EH (cell line): ENCODE data around the gene ECHDC3.

Source experiments
- DNase-seq: peaks from one replicate; pipeline ENCODE4 v3.0.0-alpha.2; 2015; ENCODE audit warnings: low read depth

Gene ECHDC3

DNA sequence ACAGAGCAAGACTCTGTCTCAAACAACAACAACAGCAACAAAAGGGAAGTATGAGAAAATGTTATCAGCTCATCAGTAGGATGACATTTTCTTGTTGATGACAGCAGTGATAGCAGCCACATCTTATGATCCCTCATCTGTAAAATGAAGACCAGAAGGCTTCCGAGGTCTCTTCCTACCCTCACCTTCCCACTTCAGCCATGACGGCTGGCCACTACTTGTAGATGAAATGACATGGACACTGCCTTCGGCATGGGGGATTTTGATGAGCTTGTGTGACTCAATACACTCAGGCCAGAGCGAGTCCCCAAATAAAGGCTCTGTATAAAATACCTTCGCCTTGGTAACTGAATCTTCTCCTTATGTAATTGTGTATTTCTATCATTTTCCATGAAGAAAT lies 6.7 kb downstream of the ECHDC3 start:
- no peak for DNase-seq

DNA sequence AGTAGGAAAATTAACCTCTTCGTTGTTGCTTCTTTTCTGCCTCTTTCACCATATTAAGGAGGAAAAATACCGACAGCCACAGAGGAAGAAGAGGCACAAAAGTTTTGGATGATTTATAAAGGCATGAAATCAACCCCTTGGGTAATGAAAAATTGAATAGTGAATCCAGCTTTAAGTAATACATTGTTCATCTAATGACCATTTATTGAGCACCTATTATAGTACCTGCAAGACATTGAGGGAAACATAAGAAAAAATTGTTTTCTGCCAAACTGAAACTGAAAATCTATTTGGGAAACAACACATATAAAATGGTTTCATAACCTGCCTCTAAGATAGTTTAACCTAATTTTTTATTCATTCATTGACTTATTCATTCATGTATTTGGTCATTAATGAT lies 8.2 kb downstream of the ECHDC3 start:
- DNase-seq: no peak

DNA sequence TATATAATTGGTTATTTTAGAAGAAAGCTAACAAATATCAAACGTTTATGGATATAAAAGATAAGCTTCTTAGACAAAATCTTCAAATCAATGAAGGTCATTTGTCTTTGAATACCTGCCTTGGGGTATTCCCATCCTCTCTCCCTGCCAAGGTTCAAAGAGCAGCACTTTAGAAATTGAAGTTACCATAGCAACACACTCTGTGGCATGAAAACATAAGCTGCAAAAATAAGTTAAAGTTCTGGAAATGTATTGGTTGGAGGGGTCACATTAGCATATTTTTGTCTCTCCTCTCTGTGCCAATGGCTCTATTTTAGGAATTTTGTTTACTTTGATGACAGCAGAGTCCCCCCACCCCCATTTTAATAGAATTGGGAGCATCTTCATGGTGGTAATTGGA lies 12.0 kb downstream of the ECHDC3 start:
- no peak for DNase-seq

- no peak for DNase-seq
Measured at GRCh38 chr10:11754620-11755019, 12.4 kb downstream of the ECHDC3 start.

DNA sequence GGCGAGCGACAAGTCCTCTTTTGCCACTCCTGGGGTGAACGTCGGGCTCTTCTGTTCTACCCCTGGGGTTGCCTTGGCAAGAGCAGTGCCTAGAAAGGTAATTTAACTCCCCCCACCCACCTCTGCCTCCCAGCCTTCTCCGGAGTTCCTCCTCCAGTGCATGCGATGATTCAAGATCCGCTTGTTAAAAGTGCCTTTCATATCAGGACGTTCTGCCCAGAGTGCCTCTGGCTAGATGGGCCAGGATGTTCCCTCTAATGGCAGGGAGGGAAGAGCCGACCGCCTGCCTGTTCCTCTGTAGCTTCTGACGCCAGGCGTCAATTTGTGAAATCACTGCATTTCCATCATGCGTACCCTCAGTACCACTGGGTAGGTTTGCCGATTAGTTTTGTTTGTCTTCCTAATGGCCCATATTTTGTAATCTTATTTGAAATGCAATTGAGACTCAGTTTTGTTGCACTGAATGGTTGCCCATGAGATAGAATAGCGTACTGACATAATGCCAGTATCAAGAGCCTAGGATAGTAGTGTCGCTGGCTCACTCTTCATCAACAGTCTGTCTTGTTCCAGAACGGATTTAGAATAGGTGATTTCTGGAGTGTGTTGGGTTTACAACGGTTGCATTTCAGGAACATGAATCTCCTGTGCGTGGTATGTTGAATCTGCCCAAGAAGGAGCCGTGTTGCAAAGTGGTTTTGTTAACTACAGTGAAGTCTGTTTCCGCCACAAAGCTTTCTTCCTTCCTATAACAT lies 13.5 kb downstream of the ECHDC3 start:
- no peak for DNase-seq

DNA sequence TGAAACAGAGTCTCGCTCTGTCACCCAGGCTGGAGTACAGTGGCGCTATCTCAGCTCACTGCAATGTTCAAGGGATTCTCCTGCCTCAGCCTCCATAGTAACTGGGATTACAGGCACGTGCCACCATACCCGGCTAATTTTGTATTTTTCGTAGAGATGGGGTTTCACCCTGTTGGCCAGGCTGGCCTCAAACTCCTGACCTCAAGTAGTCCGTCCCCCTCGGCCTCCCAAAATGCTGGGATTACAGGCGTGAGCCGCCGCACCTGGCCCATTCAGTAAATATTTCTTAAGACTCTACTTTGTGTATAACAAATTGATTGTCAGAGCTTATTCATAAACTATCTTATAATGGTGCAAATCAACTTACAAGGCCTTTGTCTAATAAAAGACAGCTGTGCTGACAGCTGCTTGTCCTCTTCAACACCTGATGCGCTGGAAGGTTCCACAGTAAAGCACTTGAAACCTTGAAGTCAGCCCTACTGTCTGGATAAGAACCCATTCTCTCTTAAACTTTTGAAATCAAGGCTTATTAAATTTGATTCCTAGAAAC lies 14.7 kb downstream of the ECHDC3 start:
- DNase-seq: no peak

DNA sequence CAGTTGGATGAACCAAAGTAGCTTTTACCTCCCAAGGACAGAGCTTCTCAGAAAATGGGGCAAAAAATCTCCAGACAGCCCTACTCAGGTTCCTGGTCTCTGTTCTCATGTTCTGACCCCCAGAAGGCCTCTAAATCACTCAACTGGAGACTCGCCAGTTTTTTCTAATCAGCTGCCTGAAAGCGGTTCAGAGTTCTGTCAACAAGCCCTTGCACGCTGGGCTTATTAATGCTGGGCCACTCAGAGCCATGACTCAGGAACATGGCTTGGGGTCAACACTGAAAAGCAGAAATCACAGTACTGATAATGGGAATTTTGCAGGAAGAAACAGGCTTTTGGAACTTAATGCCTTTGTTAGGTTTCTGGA lies 15.3 kb downstream of the ECHDC3 start:
- DNase-seq: peak; percentile 78

DNA sequence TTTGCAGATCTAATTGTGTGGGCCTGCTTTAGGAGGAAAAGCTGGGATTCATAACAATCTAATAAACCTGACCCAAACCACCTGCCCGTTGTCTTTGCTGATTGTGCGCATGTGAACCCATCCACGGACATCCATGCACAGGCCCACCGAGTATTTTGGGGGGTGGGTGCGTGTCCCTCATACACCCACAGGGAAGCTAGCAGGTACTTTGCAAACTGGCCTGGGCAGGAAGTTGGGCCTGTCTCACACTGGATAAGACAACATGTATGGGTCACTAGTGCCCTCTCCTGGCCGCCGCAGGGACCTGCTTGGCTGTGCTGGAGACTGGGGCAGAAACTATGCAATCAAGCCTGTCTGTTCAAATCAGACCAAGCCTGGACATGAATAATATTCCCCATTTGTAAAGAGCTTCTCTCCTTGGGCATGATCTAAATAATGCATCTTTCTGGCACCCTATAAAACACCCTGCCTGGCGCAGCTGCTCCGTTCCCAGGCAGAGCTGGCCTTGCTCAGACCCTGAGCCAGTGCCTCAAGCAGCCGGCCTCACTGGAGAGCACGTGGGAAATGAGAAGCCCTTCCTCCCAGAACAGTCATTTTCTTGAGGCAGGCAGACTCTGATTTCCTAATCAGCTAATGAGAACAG lies 15.8 kb downstream of the ECHDC3 start:
- peak; percentile 78 for DNase-seq

- no peak for DNase-seq
Measured at GRCh38 chr10:11758527-11759236, 16.5 kb downstream of the ECHDC3 start.

DNA sequence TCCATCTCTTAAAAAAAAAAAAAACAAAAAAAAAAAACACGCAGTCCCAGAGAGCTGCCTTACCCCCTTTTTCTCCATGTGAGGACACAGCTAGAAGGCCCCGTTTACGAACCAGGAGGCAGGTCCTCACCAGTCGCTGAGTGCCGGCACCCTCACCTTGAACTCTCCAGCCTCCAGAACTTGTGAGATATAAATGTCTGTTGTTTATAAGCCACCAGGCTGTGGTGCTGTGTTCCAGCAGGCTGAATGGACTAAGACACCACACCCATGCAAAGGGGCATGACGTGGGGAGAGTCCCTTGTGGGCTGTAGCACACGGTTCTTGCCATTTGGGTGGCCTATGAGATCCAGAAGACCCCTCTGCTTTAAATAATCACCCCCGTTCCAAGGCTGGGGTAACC lies 17.2 kb downstream of the ECHDC3 start:
- no peak for DNase-seq

- DNase-seq: no peak
Measured at GRCh38 chr10:11760151-11760550, 18.0 kb downstream of the ECHDC3 start.

DNA sequence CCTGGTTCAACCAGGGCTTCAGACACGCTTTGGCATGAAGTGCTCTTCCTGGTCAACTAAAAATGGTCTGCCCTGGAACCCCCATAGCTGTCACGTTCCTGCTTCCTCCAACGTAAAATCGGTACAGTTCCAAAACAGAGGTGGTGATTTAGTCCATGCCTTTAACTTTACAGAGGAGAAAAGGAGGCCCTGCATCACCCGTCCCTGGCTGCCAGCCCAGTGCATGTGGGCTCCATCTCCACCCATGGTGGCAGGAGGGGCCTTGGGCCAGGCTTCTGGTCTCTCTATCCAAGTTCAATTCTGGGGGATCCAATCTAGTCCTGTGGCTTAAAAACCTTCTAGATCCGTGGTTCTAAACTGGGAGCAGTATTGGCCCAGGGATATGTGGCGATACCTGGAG lies 18.7 kb downstream of the ECHDC3 start:
- DNase-seq: no peak

GRCh38 chr10:11761431-11761830 lies 19.2 kb downstream of the ECHDC3 start:
- DNase-seq: no peak

GRCh38 chr10:11762706-11763500 lies 20.7 kb downstream of the ECHDC3 start:
- no peak for DNase-seq

- DNase-seq: no peak
Measured at GRCh38 chr10:11763501-11763861, 21.3 kb downstream of the ECHDC3 start.

- DNase-seq: no peak
Measured at GRCh38 chr10:11765141-11765540, 23.0 kb downstream of the ECHDC3 start.

DNA sequence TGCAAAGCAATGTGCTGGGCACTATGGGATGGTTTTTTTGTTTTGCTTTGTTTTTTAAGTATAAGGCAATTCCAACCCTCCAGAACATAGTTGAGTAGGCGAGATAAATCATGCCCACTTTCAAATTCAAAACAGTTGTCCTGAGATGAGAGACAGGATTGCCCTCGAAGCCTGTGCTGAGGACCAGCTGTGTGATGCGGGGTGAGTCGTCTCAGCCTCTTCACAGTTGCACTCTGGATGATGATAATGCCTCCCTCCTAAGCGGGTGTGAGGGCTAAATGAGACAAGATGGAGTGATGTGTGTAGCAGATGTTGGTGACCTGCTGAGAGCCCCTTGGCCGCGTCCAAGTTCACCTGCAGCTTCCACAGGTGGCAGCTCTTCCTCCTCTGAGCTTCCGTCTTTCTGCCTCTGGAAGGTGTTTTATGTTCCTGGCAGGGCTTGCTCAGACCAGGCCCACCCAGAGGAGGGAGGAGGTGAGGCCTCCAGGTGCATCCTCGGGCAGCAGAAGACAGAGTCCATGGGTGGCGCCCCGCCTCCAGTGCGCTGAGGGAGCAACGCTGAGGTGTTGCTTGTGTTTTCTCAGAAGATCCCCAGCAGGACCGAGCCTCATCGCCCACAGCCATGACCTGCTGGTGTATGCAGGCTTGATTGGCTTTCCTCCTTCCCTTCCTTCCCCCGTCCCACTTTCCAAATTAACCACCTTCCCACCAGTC lies 30.6 kb downstream of the ECHDC3 start:
- DNase-seq: no peak

- no peak for DNase-seq
Measured at GRCh38 chr10:11773761-11774441, 31.7 kb downstream of the ECHDC3 start.

DNA sequence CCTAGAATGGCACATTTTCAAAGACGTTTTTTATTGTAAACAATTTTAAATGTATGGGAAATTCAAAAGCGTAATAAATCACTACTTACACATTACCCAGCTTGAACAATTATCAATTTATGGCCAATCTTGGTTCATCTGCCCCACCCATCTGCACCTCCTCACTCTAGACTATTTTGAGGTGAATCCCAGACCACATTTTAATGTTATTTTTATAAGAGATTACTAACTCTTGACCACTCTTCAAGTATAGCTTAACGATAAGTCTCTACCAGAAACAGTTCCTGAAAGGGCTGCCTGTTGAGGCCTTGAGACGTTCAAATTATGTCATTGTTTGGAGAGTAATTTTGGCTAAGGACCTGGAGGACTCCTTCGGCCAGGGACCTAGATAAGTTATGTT lies 33.2 kb downstream of the ECHDC3 start:
- DNase-seq: no peak

DNA sequence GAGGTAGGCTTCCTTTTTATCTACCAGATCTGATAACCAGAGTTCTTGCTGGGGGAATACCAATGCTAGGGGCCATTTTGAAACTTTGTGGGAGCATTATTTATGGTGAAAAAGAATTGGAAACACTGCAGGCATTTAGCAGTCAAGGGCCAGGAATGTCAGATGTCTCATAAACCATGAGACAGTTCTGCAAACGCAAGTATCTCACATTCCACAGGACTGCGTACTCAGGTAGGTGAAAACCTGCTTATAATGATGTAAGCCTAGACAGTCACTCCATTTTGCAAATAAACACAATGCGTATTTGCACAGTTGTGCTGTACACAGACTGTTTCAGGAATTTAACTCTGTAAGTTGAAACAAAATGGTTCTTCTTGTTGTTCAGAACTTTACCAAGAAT lies 33.9 kb downstream of the ECHDC3 start:
- DNase-seq: peak; percentile 58

- no peak for DNase-seq
Measured at GRCh38 chr10:11781114-11781513, 38.9 kb downstream of the ECHDC3 start.
